ENCODE measurements around the gene EML4.

GRCh38 chr2:42268528-42269151, 99.5 kb downstream of the EML4 start:
- no peak for TF ChIP-seq CTCF (IDR thresholded peaks at IDR 0.05)
- no peak for TF ChIP-seq REST (IDR thresholded peaks at IDR 0.05; ENCODE audit: insufficient read depth in 1 of 2, low read depth in 2 of 2, low read length in 1 of 2)

Data from Panc1 (cell line).